NCI-H1092 treated with DMSO at 0.1 percent for 48 hours (cell line): Measurements from ENCODE around the gene CLDN10.

Experiments used
- DNase-seq: peaks from one replicate; lab custom pipeline; 2025; lab: John Stamatoyannopoulos, UW

The CLDN10 gene

DNA sequence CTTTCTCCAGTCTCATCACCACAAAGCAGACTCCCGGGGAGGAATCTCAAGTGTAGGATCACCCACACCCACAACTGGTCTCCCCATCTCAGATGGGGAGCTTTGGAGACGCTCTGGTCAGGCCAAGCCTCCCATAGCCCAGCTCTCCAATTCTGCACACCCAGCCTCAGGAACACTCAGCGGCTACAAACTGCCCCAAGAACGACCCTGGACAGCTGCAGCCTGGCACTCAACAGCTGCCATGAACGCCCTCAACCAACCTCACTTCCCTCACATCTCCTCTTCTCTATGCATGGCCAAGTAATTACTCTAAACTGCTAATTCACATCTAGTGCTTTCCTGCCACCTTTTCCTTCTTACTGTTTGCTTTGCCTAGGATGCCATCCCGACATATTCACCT is 49.4 kb downstream of the CLDN10 start:
- no peak for DNase-seq

DNA sequence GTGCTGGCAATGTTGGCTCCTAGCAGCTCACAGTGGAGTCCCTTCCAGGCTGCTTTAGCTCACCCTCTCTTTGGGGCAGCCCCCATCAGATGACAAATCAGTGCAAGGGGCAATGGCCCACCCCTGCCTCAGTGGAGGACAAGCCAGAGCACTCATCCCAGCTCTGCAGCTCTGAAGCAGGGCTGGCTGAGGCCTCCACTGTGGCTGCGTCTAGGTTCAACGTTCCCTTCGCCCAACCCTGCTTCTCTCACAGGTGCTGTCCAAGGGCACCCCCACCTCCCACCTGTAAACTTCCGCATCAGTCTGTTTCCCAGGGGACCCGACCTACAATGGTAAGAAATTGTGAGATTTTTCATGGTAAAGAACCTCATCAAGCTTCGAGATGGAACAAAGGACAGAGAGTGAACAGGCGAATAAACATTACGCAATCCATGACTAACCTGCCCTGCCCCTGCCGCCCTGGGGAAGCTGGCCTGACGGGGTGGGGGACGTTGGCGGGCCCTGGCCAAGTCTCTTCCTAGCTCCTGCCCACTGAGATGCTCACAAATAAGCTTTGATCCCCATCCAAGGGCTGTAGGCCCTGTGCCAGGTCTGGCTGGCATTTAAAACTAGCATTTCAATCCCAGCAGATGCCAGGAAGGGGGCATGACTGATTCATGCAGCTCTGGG is 51.5 kb downstream of the CLDN10 start:
- DNase-seq = peak; percentile 24

DNA sequence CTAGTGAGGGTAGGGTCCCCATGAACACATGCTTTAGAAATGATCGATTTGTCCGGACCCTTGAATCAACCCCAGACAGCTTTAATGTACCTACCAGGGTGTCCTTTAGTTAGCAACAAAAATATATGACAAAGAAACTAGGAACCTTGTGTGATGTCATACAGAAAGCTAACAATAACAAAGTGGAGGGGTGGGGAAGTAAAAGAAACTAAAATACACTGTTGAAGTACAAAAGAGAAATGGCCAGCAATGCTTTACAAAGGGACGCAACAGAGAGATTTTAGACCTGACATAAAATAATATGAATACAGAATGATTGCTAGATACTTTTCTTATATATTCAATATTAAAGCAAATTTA is 52.0 kb downstream of the CLDN10 start:
- no peak for DNase-seq

DNA sequence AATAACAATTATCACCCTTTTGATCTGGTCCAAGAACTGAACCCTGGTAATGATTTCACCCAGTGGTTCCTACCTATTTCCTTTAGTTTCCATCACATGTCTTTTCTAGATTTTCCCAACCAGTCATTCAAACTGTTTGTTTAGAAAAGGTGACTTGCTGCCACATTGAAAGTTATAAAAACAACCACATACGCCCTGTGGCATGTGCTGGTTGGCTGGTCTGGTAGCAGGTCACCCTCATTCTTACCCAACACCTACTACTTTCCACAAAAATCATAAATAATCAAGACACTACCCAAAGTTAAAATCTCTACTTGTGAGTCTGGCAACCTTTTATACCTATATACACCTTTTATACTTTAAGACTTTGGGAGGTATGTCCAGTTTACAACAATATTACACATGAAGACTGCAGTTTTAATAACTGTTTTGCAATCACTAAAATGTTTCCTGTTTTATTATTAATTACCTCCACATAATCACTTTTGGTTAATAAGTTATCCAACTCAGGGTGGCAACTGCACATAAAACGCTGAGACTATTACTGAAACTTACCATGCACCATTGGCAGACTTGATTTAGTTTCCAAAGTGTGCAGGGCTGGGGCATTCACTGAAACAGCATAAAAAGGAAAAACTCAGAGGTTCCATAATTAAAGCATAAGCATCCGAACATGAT is 53.1 kb downstream of the CLDN10 start:
- no peak for DNase-seq

DNA sequence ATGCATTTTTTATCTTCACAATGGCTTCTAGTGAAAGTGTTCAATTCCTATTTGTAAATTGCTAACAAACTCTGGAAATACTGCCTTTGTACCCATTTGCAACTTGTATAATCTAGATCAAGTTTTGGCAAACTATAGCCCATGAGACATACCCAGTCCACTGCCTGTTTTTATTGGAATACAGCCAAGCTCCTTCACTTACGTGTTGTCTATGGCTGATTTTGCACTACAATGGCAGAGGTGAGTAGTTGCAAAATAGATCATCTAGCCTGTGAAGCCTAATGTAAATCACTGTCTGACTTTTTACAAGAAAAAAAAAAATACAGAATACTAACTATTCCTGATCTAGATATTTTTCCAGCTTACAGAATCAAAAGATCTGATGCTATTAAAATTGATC is 54.8 kb downstream of the CLDN10 start:
- no peak for DNase-seq

DNA sequence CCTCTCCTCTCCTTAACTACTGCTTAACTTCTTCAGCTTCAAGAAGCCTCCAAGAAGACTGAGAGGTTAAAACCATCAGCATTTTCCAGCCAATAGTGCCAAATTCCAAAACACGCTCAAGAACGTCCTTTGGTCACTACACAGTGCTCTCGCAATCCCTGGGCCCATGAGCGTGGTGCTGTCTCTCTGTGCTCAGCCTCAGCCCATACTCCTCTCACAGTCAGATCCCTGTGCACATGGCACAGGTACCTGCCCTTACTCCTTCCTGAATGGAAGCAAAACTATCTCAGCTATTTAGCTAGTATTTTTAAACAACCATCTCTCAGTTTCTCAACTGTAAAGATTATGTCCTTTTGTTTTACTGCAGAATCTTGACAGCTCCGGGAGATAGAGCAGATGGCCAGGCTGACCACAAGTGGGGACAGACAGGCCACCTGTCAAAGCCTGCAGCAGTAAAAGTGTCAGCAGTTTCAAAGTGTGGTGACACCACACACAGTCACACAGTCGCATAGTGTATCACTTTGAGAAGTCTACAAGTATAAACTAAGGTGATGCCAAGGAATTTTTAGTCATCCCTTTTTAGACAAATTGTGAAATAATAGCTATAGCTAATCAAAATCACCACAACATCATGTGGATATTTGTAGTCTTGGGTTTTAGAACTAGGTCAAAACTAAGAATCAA is 56.3 kb downstream of the CLDN10 start:
- no peak for DNase-seq

DNA sequence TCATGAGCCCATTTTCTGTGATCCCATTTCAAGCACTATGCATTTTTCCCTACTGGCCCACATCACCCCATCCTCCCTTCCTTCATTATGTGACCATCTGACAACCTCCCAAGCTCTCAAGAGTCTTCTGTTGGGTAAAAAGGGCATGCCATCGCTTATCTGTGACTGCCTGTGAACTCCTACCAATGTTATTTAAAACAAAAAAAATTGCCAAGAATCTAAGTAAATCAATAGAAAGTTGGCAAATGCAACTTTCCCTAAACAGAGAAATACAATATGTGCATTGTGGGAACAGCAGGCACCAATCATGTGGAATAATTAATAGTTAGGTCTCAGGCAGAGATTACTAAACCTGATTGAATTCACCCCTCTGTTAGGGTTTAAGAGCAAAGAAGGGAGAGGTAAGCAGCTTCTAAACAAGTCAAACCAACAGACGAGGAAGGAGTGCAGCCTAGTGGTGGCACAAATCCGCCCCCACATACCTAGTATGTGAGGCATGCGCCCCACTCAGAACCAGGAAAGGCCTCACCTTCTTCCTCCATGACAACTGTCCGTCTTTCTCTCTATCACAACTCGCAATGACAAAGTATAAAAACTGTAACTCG is 62.2 kb downstream of the CLDN10 start:
- no peak for DNase-seq

DNA sequence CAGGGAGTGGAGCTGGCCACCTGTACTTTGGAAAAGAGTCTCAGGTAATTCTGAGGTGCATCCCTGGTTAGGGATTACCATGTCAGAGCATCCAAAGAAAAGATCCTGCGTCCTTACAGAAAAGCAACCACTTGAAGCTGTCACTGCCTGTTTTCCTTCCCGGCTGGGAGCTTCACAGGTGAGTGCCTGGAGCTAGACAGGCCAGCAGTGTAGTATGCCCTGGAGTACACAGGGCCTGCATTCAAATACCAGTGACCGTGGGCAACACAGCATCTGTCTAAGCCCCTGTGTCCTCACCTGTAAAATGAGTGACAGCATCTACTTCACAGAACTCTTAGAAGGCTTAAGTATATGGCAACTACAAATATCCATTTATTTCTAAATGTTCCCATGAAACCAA is 63.0 kb downstream of the CLDN10 start:
- no peak for DNase-seq

DNA sequence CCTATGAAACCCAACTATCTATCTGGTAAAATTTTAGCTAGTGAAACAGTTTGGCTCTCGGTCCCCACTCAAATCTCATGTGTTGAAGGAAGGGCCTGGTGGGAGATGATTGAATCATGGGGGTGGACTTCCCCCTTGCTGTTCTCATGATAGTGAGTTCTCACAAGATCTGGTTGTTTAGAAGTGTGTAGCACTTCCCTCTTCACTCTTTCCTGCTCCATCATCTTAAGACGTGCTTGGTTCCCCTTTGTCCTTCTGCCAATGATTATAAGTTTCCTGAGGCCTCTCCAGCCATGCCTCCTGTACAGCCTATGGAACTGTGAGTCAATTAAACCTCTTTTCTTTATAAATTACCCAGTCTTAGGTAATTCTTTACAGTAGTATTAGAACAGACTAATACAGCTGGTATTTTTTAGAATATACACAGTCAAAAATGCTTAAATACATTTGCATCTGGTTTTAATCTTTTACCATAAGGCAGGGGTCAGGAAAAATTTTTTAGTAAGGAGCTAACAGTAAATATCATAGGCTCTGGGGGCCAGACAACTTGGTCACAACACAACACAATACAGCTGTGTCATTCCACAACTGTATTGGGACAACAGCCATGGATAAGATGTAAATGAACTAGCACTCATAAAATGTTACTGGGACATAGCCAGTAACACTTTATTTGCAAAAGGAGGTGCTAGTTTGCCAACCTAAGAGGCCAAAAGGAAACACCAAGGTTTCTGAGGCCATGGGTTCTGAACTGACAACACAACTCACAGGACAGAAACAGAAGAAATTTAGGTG is 67.7 kb downstream of the CLDN10 start:
- DNase-seq = no peak

DNA sequence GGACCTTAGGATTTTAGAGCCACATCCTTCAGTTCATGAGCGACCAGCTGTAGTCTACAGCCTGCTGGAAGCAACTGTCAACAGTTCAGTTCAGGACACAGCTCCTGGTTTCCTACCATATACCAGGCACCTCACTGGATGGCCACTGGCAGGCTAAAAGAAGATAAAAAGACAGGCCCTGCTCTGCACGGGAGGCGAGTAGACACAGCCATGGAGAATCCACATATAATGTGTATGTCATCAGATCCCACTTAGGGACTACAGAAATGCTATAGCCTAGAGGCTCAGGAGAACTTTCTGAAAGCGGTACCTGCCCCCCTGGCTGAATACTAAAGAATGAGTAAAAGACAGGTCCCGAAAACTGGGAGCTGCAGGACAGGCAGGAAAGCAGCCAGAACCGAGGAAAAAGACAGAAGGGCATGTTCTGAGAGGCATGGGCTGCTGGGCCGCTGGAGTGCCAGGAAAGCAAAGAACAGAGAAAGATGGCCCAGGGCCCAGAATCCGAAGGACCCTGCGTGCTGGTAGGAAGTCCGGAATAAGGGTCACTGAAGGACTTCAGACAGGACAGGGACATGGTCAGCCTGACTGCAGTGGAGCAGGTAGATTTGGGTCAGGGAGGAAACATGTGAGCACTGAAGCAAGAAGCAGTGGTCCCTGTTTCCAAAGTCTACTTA is 68.4 kb downstream of the CLDN10 start:
- DNase-seq = no peak

DNA sequence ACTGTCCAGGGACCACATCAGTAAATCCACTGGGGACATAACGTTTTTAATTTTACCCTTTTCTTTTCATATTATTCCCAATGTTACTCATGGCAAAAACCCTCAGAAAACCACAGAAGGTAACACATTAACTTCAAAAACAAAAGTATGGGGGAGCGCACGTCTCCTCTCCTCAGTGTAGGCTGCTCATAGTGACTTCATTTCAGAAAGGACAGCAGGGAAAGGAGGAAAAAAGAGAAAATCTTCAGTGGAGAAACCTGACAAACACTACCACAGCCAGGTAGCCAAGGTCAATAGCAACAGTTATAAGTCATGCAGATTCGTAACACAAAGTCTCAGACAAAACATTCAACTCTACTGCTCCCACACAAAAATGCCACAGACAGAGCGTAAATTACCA is 70.6 kb downstream of the CLDN10 start:
- DNase-seq = no peak

DNA sequence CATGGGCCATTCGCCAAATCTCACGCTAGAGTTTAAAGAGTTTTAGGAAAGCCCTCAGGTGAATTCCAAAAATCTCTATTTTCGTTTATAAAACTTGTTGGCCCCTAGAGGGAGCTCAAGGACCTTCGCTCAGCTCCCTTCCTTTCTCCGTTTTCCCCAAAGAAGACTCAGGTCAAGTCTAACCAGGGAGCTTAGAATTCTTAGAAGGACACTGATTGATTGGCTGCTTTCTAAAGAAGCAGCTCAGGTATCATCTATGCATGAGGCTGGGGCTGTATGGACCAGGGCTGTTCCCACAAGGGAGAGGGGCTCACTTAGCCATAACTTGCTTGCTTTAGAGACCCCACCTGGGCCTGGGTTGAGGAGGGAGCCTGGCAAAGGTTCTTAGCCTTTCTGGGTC is 71.5 kb downstream of the CLDN10 start:
- DNase-seq = peak; percentile 37

DNA sequence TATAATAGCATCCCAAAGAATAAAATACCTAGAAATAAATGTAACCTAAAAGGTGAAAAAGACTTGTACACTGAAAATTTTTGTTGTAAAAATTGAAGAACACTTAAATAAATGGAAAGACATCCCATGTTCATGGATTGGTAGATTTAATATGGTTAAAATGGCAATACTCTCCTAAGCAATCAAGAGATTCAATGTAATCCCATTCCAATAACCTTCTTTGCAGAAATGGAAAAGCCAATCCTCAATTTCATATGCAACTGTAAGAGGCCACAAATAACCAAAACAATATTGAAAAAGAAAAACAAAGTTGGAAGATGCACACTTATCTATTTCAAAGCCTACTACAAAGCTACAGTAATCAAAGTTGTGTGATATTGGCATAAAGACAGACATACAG is 74.2 kb downstream of the CLDN10 start:
- no peak for DNase-seq

DNA sequence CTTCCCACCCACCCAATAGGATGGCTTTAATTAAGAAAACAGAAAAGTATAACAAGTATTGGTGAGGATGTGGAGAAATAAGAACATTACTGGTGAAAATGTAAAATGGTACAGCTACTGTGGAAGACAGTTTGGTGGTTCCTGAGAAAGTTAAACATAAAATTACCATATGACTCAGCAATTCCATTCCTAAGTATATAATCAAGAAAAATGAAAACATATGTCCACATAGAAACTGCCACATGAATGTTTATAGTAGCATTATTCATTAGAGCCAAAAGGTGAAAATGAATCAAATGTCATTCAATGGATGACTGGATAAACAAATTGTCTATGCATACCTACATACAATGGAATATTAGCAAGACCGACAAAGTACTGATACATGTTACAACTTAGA is 75.1 kb downstream of the CLDN10 start:
- DNase-seq = no peak

DNA sequence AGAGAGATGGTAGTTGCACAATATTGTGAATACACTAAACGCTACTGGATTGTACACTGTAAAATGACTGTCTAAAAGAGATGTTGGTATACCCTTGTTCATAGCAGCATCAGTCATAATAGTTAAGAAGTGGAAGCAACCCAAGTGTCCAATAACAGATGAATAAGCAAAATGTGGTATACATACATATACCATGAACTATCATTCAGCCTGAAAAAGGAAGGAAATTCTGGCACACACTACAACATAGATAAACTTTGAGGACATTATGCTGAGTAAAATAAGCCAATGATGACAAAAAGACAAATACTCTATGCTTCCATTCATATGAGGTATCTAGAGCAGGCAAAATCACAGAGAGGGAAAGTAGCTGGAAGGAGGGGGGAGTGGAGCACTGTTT is 76.0 kb downstream of the CLDN10 start:
- no peak for DNase-seq

DNA sequence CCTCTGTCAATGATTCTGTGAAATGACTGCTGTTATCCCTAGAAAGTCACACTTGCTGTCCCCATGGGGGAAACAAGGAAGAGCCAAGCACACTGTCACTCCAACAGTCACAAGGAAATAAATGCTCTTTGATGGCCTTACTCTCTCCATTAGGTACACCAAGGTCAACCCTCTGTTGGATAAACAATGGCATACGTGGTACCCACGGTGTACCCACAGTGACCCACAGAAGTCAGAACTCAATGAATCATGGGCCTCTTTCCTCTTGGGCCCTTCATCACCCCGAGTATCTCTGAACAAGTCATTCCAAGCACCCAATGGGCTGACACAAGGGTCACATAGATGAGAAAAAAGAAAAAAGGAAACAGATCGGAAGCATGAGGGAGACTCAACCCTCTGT is 76.6 kb downstream of the CLDN10 start:
- DNase-seq = no peak
